GM19023 (cell line): Measurements from ENCODE around the gene TOR1A.
"Not testable (repeated sequence)": the region's sequence is repeated elsewhere in the genome, so short reads cannot be mapped to it uniquely, and the experiment has no call there.

Experiments used
- ATAC-seq: cut with Tn5 transposase; IDR thresholded peaks from one replicate; pipeline ENCODE4 v1.9.1; 2021; ENCODE audit warnings: mild to moderate bottlenecking, moderate library complexity; ENCODE audit not compliant: unreplicated experiment

TOR1A gene

GRCh38 chr9:129783516-129784361 lies 40.2 kb downstream of the TOR1A start:
- no peak for ATAC-seq

DNA sequence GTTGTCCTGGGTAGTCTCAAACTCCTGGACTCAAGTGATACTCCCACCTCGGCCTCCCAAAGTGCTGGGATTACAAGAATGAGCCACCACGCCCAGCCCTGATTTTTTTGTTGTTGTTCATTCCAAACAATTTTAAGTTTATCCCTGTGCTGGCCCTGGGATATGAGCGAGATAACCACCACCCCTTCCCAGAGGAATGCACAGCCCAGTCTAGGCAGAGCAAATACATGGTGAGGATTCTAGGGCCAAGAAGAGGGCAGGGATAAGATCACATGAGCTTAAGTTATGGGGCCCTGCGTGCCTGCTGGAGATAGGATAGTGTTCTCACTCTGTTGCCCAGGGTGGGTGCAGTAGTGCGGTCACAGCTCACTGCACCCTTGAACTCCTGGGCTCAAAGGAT lies 42.0 kb downstream of the TOR1A start:
- ATAC-seq = no peak

DNA sequence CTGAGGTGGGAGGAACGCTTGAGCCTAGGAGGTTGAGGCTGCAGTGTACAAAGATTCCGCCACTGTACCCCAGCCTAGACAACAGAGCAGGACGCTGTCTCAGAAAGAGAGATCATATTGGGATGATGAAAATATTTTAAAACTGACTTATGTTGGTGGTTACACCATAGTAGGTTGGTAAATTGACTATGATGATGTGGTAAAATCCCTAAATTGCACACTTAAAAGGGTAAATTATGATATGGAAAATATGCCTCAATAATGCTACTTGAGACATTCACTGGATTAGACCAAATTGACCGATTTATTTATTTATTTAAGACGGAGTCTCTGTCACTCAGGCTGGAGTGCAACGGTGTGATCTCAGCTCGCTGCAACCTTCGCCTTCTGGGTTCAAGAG lies 42.8 kb downstream of the TOR1A start:
- no peak for ATAC-seq

DNA sequence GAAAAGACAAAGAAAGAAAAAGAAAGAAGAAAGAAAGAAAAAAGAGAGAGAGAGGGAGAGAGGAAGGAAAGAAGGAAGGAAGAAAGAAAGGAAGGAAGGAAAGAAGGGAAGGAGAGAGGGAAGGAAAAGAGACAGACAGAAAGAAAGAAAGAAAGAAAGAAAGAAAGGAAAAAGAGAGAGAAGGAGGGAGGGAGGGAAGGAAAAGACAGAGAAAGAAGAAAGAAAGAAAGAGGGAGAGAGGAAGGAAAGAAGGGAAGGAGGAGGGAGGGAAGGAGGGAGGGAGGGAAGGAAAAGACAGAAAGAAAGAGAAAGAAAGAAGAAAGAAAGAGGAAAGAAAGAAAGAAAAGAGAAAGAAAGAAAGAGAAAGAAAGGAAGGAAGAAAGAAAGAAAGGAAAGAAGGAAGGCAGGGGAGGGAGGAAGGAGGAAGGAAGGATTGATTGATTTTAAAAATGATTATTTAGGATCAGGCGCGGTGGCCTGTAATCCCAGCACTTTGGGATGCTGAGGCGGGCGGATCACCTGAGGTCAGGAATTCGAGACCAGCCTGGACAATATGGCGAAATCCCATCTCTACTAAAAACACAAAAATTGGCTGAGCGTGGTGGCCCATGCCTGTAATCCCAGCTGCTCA lies 44.3 kb downstream of the TOR1A start:
- ATAC-seq = no peak

GRCh38 chr9:129778469-129778868 lies 45.5 kb downstream of the TOR1A start:
- no peak for ATAC-seq

DNA sequence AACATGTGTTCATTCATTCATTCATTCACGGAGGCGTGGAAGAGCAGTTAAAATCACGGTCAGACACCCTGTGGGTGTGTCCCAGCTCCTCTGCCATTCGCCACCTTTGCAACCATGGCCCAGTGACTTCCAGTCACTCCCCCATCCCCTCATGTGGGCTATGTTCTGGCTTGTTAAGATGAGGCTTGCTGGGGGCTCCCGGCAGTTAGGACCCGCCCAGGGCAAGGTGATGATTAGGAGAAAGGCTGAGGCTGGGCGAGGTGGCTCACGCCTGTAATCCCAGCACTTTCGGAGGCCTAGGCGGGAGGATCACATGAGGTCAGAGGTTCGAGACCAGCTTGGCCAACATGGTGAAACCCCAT lies 46.2 kb downstream of the TOR1A start:
- ATAC-seq = no peak

- ATAC-seq = no peak
Observed at GRCh38 chr9:129776938-129777768, 46.8 kb downstream of the TOR1A start.

DNA sequence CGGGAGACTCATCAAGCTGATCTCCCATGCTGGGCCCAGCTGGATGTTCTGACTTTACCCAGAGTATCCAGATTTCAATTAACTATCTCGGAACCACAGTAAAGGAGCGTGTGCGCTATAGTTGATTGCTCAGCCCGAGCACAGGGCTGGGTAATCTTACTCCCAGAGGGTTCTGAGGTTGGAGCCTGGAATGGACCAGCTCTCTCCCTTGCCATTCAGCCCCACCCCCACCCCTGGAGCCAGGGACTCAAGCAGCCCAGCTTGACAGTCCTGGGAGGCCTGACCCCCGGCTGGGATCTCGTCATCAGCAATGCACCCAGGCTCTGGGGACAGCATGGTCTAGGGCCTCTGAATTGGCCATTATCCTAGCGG lies 47.4 kb downstream of the TOR1A start:
- no peak for ATAC-seq

GRCh38 chr9:129776096-129776495 lies 47.8 kb downstream of the TOR1A start:
- not testable (repeated sequence) for ATAC-seq

DNA sequence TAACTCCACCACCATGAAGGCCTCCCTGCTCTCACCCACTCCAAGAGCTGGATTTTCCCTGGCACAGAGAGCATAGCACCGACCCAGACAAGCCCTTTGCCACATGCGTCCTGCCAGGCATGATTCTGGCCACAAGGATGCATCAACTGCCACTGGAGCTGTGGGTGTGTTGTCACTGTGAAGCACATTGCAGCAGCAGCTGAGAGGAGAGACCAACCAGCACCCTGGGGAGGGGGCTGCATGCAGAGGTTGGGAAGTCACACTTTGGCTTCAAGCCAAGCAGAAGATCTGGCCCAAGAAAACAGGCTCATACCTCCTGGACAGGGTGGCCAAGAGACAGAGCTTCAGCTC lies 48.5 kb downstream of the TOR1A start:
- no peak for ATAC-seq

DNA sequence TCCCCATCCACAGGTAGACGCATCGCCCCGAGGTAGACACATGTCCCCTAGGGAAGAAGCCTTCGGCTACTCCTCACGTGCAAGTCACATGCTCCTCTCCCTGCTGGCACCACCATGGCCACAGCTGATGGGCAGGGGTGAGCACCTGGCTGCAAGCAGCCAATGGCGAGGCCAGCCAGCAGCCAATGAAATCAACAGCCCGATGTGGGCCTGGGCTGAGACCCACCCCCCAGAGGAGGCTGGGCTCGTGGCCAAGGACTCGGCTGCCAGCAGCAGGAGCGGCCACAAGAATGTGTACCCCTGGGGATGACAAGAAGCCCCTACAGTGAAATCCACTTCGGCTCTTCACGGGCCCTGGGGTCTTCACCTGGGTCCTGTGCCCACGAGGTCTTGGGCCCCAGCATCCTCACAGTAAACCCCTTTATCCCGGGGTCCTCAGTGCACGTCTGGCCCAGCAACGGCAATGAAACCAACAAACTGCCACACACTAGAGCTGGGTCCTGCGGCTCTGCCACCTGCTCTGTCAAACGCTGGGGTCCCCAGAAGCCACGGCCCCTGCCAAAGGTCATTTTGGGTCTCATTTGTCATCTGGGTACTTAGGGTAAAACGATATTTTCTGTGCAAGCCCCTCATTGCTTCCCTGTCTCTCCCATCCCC lies 49.0 kb downstream of the TOR1A start:
- ATAC-seq = no peak

GRCh38 chr9:129773262-129774048 lies 50.5 kb downstream of the TOR1A start:
- ATAC-seq = no peak

GRCh38 chr9:129770741-129771140 lies 53.2 kb downstream of the TOR1A start:
- no peak for ATAC-seq

DNA sequence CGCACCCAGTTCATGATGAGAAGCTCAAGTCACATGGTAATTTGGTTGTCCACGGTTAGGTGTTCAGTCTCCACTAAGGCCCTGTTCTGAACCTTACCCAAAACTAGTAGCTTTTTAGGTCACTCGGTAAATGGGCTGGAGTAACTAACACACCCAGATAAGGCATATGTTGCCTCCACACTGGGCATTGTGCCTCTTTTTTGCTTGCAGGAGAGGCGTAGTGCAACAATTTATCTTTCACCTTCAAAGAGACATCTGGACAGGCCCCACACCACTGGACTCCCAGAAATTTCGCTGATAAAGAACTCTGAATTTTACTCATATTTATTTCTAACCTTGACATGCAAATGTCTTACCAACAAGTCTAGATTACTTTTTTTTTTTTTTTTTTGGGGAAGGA lies 54.3 kb downstream of the TOR1A start:
- ATAC-seq = no peak

DNA sequence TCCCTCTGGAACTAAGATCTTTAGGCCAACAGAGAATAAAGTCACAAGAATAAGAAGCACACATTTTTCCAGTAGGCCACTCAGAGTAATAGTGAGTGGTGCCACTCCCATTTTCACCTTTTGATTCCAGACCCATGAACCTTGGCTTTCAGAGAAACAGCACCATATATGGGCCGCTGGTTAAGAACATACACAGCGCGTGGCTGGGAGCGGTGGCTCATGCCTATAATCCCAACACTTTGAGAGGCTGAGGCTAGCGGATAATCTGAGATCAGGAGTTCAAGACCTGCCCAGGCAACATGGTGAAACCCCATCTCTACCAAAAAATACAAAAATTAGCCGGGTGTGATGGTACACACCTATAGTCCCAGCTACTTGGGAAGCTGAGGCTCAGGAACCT lies 55.5 kb downstream of the TOR1A start:
- no peak for ATAC-seq

DNA sequence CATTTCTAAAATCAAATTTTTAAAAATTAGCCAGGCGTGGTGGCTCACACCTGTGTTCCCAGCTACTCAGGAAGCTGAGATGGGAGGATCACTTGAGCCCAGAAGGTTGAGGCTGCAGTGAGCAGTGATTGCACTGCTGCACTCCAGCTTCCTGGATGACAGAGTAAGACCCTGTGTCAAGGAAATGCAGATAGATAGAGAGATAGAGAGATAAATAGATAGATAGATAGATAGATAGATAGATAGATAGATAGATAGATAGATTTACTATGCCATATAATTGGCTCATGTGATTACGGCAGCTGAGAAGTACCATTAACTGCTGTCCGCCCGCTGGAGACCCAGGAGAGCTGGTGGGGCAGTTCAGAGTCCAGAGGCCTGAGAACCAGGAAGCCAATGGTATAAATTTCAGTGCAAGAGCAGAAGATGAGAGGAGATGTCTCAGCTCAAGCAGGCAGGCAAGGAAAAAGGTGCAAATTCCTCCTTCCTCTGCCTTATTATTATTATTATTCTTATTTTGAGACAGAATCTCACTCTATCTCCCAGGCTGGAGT lies 58.1 kb downstream of the TOR1A start:
- no peak for ATAC-seq

- no peak for ATAC-seq
Observed at GRCh38 chr9:129762985-129763926, 60.7 kb downstream of the TOR1A start.
